ENCODE measurements around the gene SIGLEC5. TPM values are rescaled to one million over a fixed set of nuclear protein-coding genes. Genes with fewer than 3 reads are reported as not detected.

Gene SIGLEC5
- total RNA-seq, 2 donors from 2014 or later: 0.52 TPM; not detected in 1

GRCh38 chr19:51602189-51602854, 27.9 kb downstream of the SIGLEC5 start:
- WGBS, 2 donors: 94 to 97% methylated on average over 20 of the region's 20 CpGs
- no peak for TF ChIP-seq POLR2A (IDR thresholded peaks at IDR 0.05)
- TF ChIP-seq, protein P1, sequence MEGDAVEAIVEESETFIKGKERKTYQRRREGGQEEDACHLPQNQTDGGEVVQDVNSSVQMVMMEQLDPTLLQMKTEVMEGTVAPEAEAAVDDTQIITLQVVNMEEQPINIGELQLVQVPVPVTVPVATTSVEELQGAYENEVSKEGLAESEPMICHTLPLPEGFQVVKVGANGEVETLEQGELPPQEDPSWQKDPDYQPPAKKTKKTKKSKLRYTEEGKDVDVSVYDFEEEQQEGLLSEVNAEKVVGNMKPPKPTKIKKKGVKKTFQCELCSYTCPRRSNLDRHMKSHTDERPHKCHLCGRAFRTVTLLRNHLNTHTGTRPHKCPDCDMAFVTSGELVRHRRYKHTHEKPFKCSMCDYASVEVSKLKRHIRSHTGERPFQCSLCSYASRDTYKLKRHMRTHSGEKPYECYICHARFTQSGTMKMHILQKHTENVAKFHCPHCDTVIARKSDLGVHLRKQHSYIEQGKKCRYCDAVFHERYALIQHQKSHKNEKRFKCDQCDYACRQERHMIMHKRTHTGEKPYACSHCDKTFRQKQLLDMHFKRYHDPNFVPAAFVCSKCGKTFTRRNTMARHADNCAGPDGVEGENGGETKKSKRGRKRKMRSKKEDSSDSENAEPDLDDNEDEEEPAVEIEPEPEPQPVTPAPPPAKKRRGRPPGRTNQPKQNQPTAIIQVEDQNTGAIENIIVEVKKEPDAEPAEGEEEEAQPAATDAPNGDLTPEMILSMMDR (IDR thresholded peaks at IDR 0.05): no peak
- Histone ChIP-seq H3K4me3 (no peak overlapping the region), H3K27me3 (no peaks in the 10 kb centered on the region), H3K4me1 (no peaks in the 10 kb centered on the region), H3K27ac (no peak overlapping the region), H3K36me3 (replicated peaks in 1 of 2; ENCODE audit: insufficient read depth in 1 of 2, low read depth in 2 of 2) (no peaks in the 10 kb centered on the region), H3K9me3 (no peaks in the 10 kb centered on the region)
- ATAC-seq (no peak), DNase-seq (no peak)
- intact Hi-C loops (cut with DNase I): no loop called here

DNA sequence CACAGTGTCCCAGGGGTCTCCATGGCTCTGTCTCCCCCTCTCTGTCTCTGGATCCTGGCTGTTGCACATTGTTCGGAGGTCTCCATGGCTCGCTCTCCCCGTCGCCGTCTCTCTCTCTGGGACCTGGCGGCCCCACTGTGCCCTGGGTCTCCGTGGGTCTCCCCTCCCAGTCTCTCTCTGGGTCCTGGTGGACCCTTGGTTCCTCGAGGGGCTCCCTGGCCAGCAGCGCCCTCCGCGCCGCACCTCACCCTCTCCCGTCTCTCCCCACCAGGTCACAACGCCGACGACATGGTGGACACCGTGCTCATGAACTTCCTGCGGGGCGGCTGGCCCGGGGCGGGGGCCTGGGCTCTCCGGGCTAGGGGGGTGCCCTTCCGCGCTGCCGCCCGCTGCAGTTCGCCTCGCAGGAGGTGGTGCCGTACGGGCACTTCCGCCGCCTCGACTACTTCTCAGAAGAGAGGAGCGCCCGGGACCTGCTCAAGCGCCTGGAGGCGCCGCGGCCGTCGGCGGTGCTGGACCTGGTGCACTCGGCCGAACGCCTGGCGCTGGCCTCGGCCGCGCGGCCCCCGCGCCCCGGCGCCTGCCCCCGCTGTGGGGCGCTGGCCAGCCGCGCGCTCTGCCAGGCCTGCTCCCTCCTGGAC, 29.1 kb downstream of the SIGLEC5 start:
- H3K27ac ChIP-seq: no peak overlapping the region
- H3K27me3 ChIP-seq: no peaks in the 10 kb centered on the region
- no peaks in the 10 kb centered on the region for H3K36me3 ChIP-seq (replicated peaks in 1 of 2; ENCODE audit: insufficient read depth in 1 of 2, low read depth in 2 of 2)
- ATAC-seq: no peak
- intact Hi-C loops (cut with DNase I): no loop called here
- no peak overlapping the region for H3K4me3 ChIP-seq
- TF ChIP-seq, protein P1 (IDR thresholded peaks at IDR 0.05): no peak
- no peak for TF ChIP-seq POLR2A (IDR thresholded peaks at IDR 0.05)
- H3K9me3 ChIP-seq: no peaks in the 10 kb centered on the region
- 36 to 74% methylated on average over 12 to 59 of the region's 59 CpGs for WGBS, 2 donors
- no peaks in the 10 kb centered on the region for H3K4me1 ChIP-seq
- no peak for DNase-seq

- no peaks in the 10 kb centered on the region for H3K27me3 ChIP-seq
- WGBS, 2 donors: 94% methylated on average over 10 of the region's 10 CpGs
- no peaks in the 10 kb centered on the region for H3K9me3 ChIP-seq
- intact Hi-C loops (cut with DNase I): loop anchor here (5.0 to 10.0 kb wide), 2 partner anchors 37 to 96 kb away; partner anchors contain the start of gene SPACA6
- no peak overlapping the region for H3K27ac ChIP-seq
- no peak for DNase-seq
- peaks cover 9% of the 10 kb centered on the region for H3K4me1 ChIP-seq
- no peak for TF ChIP-seq POLR2A (IDR thresholded peaks at IDR 0.05)
- TF ChIP-seq, protein P1 (IDR thresholded peaks at IDR 0.05): no peak
- no peaks in the 10 kb centered on the region for H3K36me3 ChIP-seq (replicated peaks in 1 of 2; ENCODE audit: insufficient read depth in 1 of 2, low read depth in 2 of 2)
- ATAC-seq: no peak
- no peak overlapping the region for H3K4me3 ChIP-seq
Measured at GRCh38 chr19:51599084-51599483, 31.1 kb downstream of the SIGLEC5 start.

GRCh38 chr19:51598159-51598915, 31.9 kb downstream of the SIGLEC5 start:
- DNase-seq (no peak), ATAC-seq (no peak)
- H3K27me3 ChIP-seq: no peaks in the 10 kb centered on the region
- H3K36me3 ChIP-seq (replicated peaks in 1 of 2; ENCODE audit: insufficient read depth in 1 of 2, low read depth in 2 of 2): no peaks in the 10 kb centered on the region
- H3K4me3 ChIP-seq: no peak overlapping the region
- no peak overlapping the region for H3K27ac ChIP-seq
- H3K9me3 ChIP-seq: no peaks in the 10 kb centered on the region
- intact Hi-C loops (cut with DNase I): loop anchor here (5.0 to 10.0 kb wide), 2 partner anchors 36 to 96 kb away; partner anchors contain the start of gene SPACA6
- WGBS, 2 donors: 94 to 97% methylated on average over 24 to 31 of the region's 31 CpGs
- H3K4me1 ChIP-seq: peaks cover 13% of the 10 kb centered on the region
- no peak for TF ChIP-seq POLR2A (IDR thresholded peaks at IDR 0.05)
- TF ChIP-seq, protein P1 (IDR thresholded peaks at IDR 0.05): no peak

All from body of pancreas (tissue), 4 donors.